ENCODE measurements around the gene POU6F2. TPM values are rescaled to one million over a fixed set of nuclear protein-coding genes. Genes with fewer than 3 reads are reported as not detected.
"Not testable (repeated sequence)": the region's sequence is repeated elsewhere in the genome, so short reads cannot be mapped to it uniquely, and the experiment has no call there.

Gene POU6F2
- total and polyA plus RNA-seq, 2 donors from 2014 or later, result 0.47 TPM; not detected in 1

DNA sequence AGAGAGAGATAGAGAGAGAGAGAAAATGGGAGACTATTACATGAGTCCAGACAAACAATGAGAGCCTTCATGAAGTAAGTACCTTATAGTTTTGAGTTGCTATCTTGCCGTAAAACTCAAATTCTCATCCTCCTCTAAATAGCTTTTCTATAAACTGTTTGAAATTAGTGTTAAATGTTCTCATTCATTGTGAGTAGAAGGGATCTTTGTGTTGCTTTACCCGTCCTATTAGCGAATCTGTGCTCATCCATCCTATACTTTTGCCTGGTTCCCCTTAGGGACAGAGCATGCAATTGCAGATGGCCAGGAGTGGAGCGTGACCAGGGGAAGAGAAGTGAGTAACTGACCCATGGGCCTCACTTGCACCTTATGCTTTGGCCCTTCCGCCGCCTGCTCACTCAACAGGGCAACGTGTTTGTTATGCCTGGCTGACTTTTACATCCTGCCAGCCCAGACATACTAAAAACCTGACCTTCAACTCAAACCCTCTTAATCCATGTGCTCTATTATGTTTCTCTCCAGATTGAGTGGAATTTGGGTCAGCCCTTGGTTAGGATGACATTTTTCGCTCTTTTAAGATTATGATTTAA, 344.3 kb downstream of the POU6F2 start:
- H3K36me3 ChIP-seq (ENCODE audit: control insufficient read depth in 2 of 3, insufficient read depth in 3 of 3, low read length in 3 of 3), result no peaks in the 10 kb centered on the region
- intact Hi-C loops (cut with DNase I), result no loop called here
- no peak overlapping the region for H3K4me3 ChIP-seq (ENCODE audit: low read length in 3 of 3)
- TF ChIP-seq, protein P1, sequence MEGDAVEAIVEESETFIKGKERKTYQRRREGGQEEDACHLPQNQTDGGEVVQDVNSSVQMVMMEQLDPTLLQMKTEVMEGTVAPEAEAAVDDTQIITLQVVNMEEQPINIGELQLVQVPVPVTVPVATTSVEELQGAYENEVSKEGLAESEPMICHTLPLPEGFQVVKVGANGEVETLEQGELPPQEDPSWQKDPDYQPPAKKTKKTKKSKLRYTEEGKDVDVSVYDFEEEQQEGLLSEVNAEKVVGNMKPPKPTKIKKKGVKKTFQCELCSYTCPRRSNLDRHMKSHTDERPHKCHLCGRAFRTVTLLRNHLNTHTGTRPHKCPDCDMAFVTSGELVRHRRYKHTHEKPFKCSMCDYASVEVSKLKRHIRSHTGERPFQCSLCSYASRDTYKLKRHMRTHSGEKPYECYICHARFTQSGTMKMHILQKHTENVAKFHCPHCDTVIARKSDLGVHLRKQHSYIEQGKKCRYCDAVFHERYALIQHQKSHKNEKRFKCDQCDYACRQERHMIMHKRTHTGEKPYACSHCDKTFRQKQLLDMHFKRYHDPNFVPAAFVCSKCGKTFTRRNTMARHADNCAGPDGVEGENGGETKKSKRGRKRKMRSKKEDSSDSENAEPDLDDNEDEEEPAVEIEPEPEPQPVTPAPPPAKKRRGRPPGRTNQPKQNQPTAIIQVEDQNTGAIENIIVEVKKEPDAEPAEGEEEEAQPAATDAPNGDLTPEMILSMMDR (IDR thresholded peaks at IDR 0.05; ENCODE audit: borderline replicate concordance, extremely low read depth, insufficient read depth), result no peak
- DNase-seq (peak in 3 of 5 donors; percentile 62 to 72 (median 67)), FAIRE-seq (no peak)
- no peaks in the 10 kb centered on the region for H3K4me1 ChIP-seq (ENCODE audit: control insufficient read depth in 2 of 3, insufficient read depth in 2 of 3, low read depth in 1 of 3, low read length in 3 of 3)
- no peaks in the 10 kb centered on the region for H3K27me3 ChIP-seq (ENCODE audit: control insufficient read depth, insufficient read depth, low read length)
- no peak overlapping the region for H3K27ac ChIP-seq (ENCODE audit: low read depth in 2 of 2, low read length in 2 of 2)
- no peaks in the 10 kb centered on the region for H3K9me3 ChIP-seq (ENCODE audit: control insufficient read depth in 2 of 3, insufficient read depth in 1 of 3, low read length in 3 of 3)
- no peak overlapping the region for H3K9ac ChIP-seq (ENCODE audit: low read length in 3 of 3)

DNA sequence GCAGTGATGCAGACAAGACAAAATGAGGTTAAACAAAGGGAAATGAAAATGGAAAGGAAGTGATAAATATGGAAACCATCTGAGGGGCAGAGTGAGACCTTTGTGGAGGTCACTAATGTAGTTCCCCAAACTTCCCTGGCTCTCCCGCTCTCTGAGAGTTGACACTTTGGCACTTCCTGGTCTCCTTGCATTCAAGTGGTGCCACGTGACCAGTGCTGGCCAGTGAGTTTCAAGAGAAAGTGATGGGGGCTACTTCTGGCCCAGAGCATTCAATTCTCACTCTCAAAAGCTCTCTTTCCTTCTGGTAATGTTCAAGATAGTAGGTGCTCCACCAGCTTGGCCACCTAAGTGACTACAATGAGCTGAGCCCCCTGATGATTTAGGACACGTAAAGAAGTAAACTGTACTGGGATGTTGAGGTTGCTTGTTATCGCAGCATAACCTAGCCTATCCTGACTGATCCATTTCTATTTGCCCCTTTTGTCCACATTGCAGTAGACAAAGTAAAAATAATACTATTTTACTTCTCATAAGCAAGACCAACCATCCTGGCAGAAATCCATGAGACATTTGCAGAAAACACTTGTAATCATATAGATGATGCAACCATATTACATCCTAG, 346.5 kb downstream of the POU6F2 start:
- DNase-seq, result no peak
- no peak for FAIRE-seq

DNA sequence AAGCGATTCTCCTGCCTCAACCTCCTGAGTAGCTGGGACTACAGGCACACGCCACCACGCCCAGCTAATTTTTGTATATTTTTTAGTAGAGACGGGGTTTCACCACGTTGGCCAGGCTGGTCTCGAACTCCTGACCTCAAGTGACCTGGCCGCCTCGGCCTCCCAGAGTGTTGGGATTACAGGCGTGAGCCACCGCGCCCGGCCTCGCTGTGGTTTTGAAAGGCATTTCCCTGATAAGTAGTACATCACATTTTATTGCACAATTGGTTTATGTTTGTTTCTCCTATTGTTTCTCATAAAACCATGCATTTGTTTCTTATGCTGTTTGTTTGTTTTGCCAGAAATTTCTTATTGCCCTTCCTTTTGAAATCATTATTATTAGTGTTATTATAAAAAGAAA, 353.9 kb downstream of the POU6F2 start:
- H3K36me3 ChIP-seq (ENCODE audit: control insufficient read depth in 2 of 3, insufficient read depth in 3 of 3, low read length in 3 of 3); H3K27ac ChIP-seq (ENCODE audit: low read depth in 2 of 2, low read length in 2 of 2); H3K9me3 ChIP-seq (ENCODE audit: control insufficient read depth in 2 of 3, insufficient read depth in 1 of 3, low read length in 3 of 3); H3K4me1 ChIP-seq (ENCODE audit: control insufficient read depth in 2 of 3, insufficient read depth in 2 of 3, low read depth in 1 of 3, low read length in 3 of 3); H3K9ac ChIP-seq (ENCODE audit: low read length in 3 of 3); H3K27me3 ChIP-seq (ENCODE audit: control insufficient read depth, insufficient read depth, low read length); H3K4me3 ChIP-seq (ENCODE audit: low read length in 3 of 3); FAIRE-seq; intact Hi-C loops (cut with DNase I): not testable (repeated sequence)
- peak in 1 of 5 donors; percentile 62 for DNase-seq

More for the DNA sequence above, 346.5 kb downstream of the POU6F2 start:
- Histone ChIP-seq H3K9ac (ENCODE audit: low read length in 3 of 3) (no peak overlapping the region), H3K9me3 (ENCODE audit: control insufficient read depth in 2 of 3, insufficient read depth in 1 of 3, low read length in 3 of 3) (no peaks in the 10 kb centered on the region), H3K27ac (ENCODE audit: low read depth in 2 of 2, low read length in 2 of 2) (no peak overlapping the region), H3K4me3 (ENCODE audit: low read length in 3 of 3) (no peak overlapping the region), H3K36me3 (ENCODE audit: control insufficient read depth in 2 of 3, insufficient read depth in 3 of 3, low read length in 3 of 3) (no peaks in the 10 kb centered on the region), H3K4me1 (ENCODE audit: control insufficient read depth in 2 of 3, insufficient read depth in 2 of 3, low read depth in 1 of 3, low read length in 3 of 3) (no peaks in the 10 kb centered on the region), H3K27me3 (ENCODE audit: control insufficient read depth, insufficient read depth, low read length) (no peaks in the 10 kb centered on the region)
- TF ChIP-seq, protein P1 (IDR thresholded peaks at IDR 0.05; ENCODE audit: borderline replicate concordance, extremely low read depth, insufficient read depth), result no peak
- intact Hi-C loops (cut with DNase I), result no loop called here

DNA sequence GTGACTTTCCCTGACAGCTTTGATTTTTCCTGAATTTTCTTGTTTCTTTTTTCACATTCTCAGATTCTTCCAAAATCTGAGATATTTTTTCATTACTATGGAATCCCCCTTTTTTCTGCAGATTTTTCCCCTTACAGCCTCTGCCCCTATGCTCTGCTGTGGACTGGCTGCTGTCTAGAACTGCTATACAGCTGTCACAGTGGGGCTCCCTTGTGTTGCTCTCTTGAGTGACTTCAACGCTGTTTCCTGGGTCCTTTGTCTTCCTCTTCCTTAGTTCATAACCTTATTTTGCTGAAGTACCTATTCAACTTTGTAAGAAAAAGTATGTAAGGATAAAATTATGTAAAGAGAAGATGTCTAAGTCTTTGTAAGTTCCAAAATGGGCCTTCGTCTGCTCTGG, 354.4 kb downstream of the POU6F2 start:
- Histone ChIP-seq H3K36me3 (ENCODE audit: control insufficient read depth in 2 of 3, insufficient read depth in 3 of 3, low read length in 3 of 3) (no peaks in the 10 kb centered on the region), H3K9ac (ENCODE audit: low read length in 3 of 3) (no peak overlapping the region), H3K27me3 (ENCODE audit: control insufficient read depth, insufficient read depth, low read length) (no peaks in the 10 kb centered on the region), H3K9me3 (ENCODE audit: control insufficient read depth in 2 of 3, insufficient read depth in 1 of 3, low read length in 3 of 3) (no peaks in the 10 kb centered on the region), H3K4me3 (ENCODE audit: low read length in 3 of 3) (no peak overlapping the region), H3K4me1 (ENCODE audit: control insufficient read depth in 2 of 3, insufficient read depth in 2 of 3, low read depth in 1 of 3, low read length in 3 of 3) (no peaks in the 10 kb centered on the region), H3K27ac (ENCODE audit: low read depth in 2 of 2, low read length in 2 of 2) (no peak overlapping the region)
- FAIRE-seq (no peak), DNase-seq (no peak)
- intact Hi-C loops (cut with DNase I), result no loop called here
- TF ChIP-seq, protein P1 (IDR thresholded peaks at IDR 0.05; ENCODE audit: borderline replicate concordance, extremely low read depth, insufficient read depth), result no peak

Measured in kidney (tissue), 14 donors.